ENCODE measurements around the gene KIF25. TPM values are rescaled to one million over a fixed set of nuclear protein-coding genes. Genes with fewer than 3 reads are reported as not detected.
"Not testable (repeated sequence)": the region's sequence is repeated elsewhere in the genome, so short reads cannot be mapped to it uniquely, and the experiment has no call there.

KIF25 gene
- total RNA-seq, 1 experiment from 2014 or later = not detected

- DNase-seq (ENCODE audit: low read depth) = no peak
Observed at GRCh38 chr6:167974640-167975344, 22.7 kb upstream of the KIF25 start.

GRCh38 chr6:167975458-167975857 is 22.0 kb upstream of the KIF25 start:
- no peak for DNase-seq (ENCODE audit: low read depth)

GRCh38 chr6:167976116-167976657 is 21.3 kb upstream of the KIF25 start:
- not testable (repeated sequence) for DNase-seq (ENCODE audit: low read depth)

GRCh38 chr6:167976708-167977107 is 20.8 kb upstream of the KIF25 start:
- no peak for DNase-seq (ENCODE audit: low read depth)

GRCh38 chr6:167977717-167978467 is 19.6 kb upstream of the KIF25 start:
- no peak for DNase-seq (ENCODE audit: low read depth)

- DNase-seq (ENCODE audit: low read depth) = no peak
Observed at GRCh38 chr6:167978607-167979006, 18.9 kb upstream of the KIF25 start.

- DNase-seq (ENCODE audit: low read depth) = no peak
Observed at GRCh38 chr6:167979436-167980139, 17.9 kb upstream of the KIF25 start.

GRCh38 chr6:167980911-167981580 is 16.4 kb upstream of the KIF25 start:
- DNase-seq (ENCODE audit: low read depth) = peak; percentile 6

GRCh38 chr6:167981916-167982462 is 15.5 kb upstream of the KIF25 start:
- no peak for DNase-seq (ENCODE audit: low read depth)

GRCh38 chr6:167984144-167984719 is 13.2 kb upstream of the KIF25 start:
- no peak for DNase-seq (ENCODE audit: low read depth)

- DNase-seq (ENCODE audit: low read depth) = no peak
Observed at GRCh38 chr6:167984876-167985604, 12.4 kb upstream of the KIF25 start.

GRCh38 chr6:167985911-167986595 is 11.4 kb upstream of the KIF25 start:
- no peak for DNase-seq (ENCODE audit: low read depth)

GRCh38 chr6:167987396-167988153 is 9.9 kb upstream of the KIF25 start:
- DNase-seq (ENCODE audit: low read depth) = no peak

- no peak for DNase-seq (ENCODE audit: low read depth)
Observed at GRCh38 chr6:167988154-167988495, 9.3 kb upstream of the KIF25 start.

- no peak for DNase-seq (ENCODE audit: low read depth)
Observed at GRCh38 chr6:167988945-167989841, 8.3 kb upstream of the KIF25 start.

GRCh38 chr6:167990016-167990945 is 7.2 kb upstream of the KIF25 start:
- DNase-seq (ENCODE audit: low read depth) = no peak

GRCh38 chr6:167993169-167993568 is 4.3 kb upstream of the KIF25 start:
- no peak for DNase-seq (ENCODE audit: low read depth)

Measured in HT1080 (cell line).